Mammary epithelial cell (primary cell): ENCODE results near the gene HTR4.

ENCODE experiments used
- EZH2 ChIP-seq: IDR thresholded peaks from 2 replicates; pipeline ENCODE4 v1.6.1; 2012; ENCODE audit warnings: low read length, inconsistent platforms, borderline replicate concordance
- TF ChIP-seq, protein P1 (sequence below), 2 donors: IDR thresholded peaks in 1 of 2; conservative IDR thresholded peaks in 1 of 2; 2 replicates each; pipeline ENCODE4 v1.5.1; 2011 to 2012; ENCODE audit warnings: inconsistent platforms in 2 of 2, low read length in 2 of 2, mild to moderate bottlenecking in 2 of 2, control low read depth in 1 of 2, low read depth in 1 of 2; ENCODE audit not compliant: insufficient read depth in 1 of 2; ENCODE audit errors: extremely low read depth in 1 of 2

DNA sequence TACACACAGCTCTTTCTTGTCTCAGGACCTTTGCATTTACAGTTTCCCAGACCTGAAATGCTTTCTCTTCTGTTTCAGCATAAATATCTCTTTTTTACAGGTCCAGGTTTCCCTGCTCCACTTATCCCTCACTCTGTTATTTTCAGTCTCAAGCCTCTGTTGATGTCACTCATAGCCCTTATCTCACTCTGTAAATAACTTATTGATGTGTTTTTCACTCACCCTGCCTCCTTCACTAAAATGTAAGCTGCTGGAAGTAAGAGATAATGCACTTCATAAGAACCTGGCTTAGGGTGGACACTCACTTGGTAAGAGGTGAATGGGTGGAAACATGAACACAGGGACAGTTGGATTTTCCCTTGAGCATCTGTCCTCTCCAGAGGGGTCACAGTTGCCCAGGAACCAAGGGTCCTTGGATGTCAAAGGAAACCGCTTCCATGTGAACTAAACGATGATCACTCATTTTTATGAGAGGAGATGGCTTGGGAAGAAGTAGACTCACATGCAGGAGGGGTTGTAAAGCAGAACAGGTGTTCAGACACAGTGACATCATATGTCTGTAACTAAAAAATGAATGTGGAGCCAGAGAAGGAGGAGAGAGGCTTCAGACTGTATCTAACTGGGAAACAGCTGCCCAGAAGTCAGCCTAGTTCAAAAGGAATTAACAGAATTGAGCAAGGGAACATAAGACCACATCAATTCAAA, 5.5 kb upstream of the HTR4 start:
- TF ChIP-seq, protein P1, sequence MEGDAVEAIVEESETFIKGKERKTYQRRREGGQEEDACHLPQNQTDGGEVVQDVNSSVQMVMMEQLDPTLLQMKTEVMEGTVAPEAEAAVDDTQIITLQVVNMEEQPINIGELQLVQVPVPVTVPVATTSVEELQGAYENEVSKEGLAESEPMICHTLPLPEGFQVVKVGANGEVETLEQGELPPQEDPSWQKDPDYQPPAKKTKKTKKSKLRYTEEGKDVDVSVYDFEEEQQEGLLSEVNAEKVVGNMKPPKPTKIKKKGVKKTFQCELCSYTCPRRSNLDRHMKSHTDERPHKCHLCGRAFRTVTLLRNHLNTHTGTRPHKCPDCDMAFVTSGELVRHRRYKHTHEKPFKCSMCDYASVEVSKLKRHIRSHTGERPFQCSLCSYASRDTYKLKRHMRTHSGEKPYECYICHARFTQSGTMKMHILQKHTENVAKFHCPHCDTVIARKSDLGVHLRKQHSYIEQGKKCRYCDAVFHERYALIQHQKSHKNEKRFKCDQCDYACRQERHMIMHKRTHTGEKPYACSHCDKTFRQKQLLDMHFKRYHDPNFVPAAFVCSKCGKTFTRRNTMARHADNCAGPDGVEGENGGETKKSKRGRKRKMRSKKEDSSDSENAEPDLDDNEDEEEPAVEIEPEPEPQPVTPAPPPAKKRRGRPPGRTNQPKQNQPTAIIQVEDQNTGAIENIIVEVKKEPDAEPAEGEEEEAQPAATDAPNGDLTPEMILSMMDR (conservative IDR thresholded peaks at IDR 0.05 in 1 of 2, IDR thresholded peaks at IDR 0.05 in 1 of 2; ENCODE audit: extremely low read depth in 1 of 2, insufficient read depth in 1 of 2, low read depth in 1 of 2, low read length in 2 of 2) = no peak
- no peak for TF ChIP-seq EZH2
